Caco-2 (cell line): Measurements from ENCODE around the gene STARD3NL. TPM values are rescaled to one million over a fixed set of nuclear protein-coding genes. Genes with fewer than 3 reads are reported as not detected.

Experiments
- BruUV-seq: library from RNA; stranded (reverse); fragments of 400-500 nt; replicated peaks from 2 replicates; lab custom pipeline; 2021; lab: Mats Ljungman, UMichigan
- CTCF ChIA-PET: fragments of 300-600 bp; sonication (Branson Sonifier 250); formaldehyde crosslinking; loops from one replicate; lab custom pipeline; 2022; ENCODE audit warnings: antibody characterized with exemption; lab: Charles Lee
- POLR2A ChIA-PET: fragments of 300-600 bp; sonication (Branson Sonifier 250); formaldehyde crosslinking; loops from one replicate; lab custom pipeline; 2022; ENCODE audit warnings: antibody characterized with exemption; lab: Charles Lee
- DNase-seq, 2 experiments: peaks; one replicate each; pipeline versions ENCODE4 v3.0.0 to v3.0.0-alpha.2; 2020 to 2022
- H3K27me3 ChIP-seq: replicated peaks from 2 replicates; pipeline ENCODE4 v1.6.0; 2011; ENCODE audit warnings: low read length; ENCODE audit not compliant: control insufficient read depth, insufficient read depth
- H3K36me3 ChIP-seq: 2 replicates; pipeline ENCODE4 v1.5.1; 2011; ENCODE audit warnings: low read length; ENCODE audit not compliant: control insufficient read depth, insufficient read depth
- H3K4me1 ChIP-seq: fragments of 250-450 bp; sonication (Bioruptor Pico); 2 replicates; pipeline ENCODE4 v1.5.1; 2020; ENCODE audit warnings: mild to moderate bottlenecking
- H3K4me3 ChIP-seq: 2 replicates; pipeline ENCODE4 v1.5.1; 2011; ENCODE audit warnings: low read depth, mild to moderate bottlenecking, control low read depth, low read length
- H3K9me3 ChIP-seq: fragments of 250-450 bp; sonication (Bioruptor Pico); 2 replicates; pipeline ENCODE4 v1.5.1; 2020; ENCODE audit warnings: mild to moderate bottlenecking, moderate library complexity
- H3K27ac Mint-ChIP-seq: one replicate; pipeline ENCODE4 v1.8.0; 2022; ENCODE audit warnings: mixed read lengths; ENCODE audit not compliant: unreplicated experiment
- H3K27me3 Mint-ChIP-seq: one replicate; pipeline ENCODE4 v1.8.0; 2022; ENCODE audit warnings: mixed read lengths; ENCODE audit not compliant: insufficient read depth, unreplicated experiment
- H3K36me3 Mint-ChIP-seq: one replicate; pipeline ENCODE4 v1.8.0; 2022; ENCODE audit warnings: mild to moderate bottlenecking, mixed read lengths; ENCODE audit not compliant: insufficient read depth, unreplicated experiment
- H3K4me1 Mint-ChIP-seq: one replicate; pipeline ENCODE4 v1.8.0; 2022; ENCODE audit warnings: low read depth, mixed read lengths; ENCODE audit not compliant: unreplicated experiment
- H3K4me3 Mint-ChIP-seq: one replicate; pipeline ENCODE4 v1.8.0; 2022; ENCODE audit warnings: mild to moderate bottlenecking, moderate library complexity, mixed read lengths; ENCODE audit not compliant: unreplicated experiment
- H3K9me3 Mint-ChIP-seq: one replicate; pipeline ENCODE4 v1.8.0; 2022; ENCODE audit warnings: mixed read lengths; ENCODE audit not compliant: unreplicated experiment
- intact Hi-C: fragments of 100-400 bp; cut with micrococcal nuclease; formaldehyde crosslinking; loops from one replicate; pipeline ENCODE4 v1.10.0; 2022; ENCODE audit not compliant: unreplicated experiment
- total RNA-seq: library from RNA; stranded (reverse); gene quantifications from 2 replicates; pipeline ENCODE4 v1.2.3, GENCODE V29; 2022
- TF ChIP-seq, protein P1 (sequence below), 2 experiments: fragments of 200-600 bp in 1 of 2; IDR thresholded peaks; 1 replicate in 1 of 2; 2 replicates in 1 of 2; pipeline versions ENCODE4 v1.5.1 to v1.8.0; 2011 to 2022; ENCODE audit warnings: antibody characterized with exemption in 1 of 2, control low read depth in 1 of 2, inconsistent platforms in 1 of 2, low read depth in 1 of 2, low read length in 1 of 2, mild to moderate bottlenecking in 1 of 2, moderate library complexity in 1 of 2; ENCODE audit not compliant: insufficient read depth in 1 of 2, severe bottlenecking in 1 of 2, unreplicated experiment in 1 of 2

The STARD3NL gene
- total RNA-seq, 1 experiment from 2014 or later: 32.6 TPM

DNA sequence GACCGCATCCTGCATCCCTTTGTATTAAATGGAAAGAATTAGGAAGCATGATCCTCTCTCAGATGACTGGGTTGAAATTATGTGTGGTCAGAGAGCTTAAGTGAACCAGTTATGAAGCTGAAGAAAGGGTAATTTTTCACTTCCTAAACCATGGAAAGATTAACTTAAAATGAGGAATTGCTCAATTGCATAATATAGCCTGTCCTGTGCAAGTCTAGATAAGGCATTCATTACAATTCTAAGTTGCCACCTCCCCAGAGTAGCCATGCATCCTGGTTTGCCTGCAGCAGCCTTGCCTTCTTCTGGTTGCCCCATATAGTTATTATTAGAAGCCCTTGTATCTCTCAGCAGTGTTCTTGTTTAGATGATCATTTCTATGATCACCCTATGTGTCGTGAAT, 45.3 kb downstream of the STARD3NL start:
- no peaks in the 10 kb centered on the region for H3K9me3 Mint-ChIP-seq
- H3K9me3 ChIP-seq: no peaks in the 10 kb centered on the region
- no peak overlapping the region for H3K4me3 ChIP-seq
- peaks cover 17% of the 10 kb centered on the region for H3K36me3 Mint-ChIP-seq
- no peak for DNase-seq
- CTCF ChIA-PET: no interaction called here
- H3K36me3 ChIP-seq: no peaks in the 10 kb centered on the region; the same call in 1 of the 2 replicates
- TF ChIP-seq, protein P1, sequence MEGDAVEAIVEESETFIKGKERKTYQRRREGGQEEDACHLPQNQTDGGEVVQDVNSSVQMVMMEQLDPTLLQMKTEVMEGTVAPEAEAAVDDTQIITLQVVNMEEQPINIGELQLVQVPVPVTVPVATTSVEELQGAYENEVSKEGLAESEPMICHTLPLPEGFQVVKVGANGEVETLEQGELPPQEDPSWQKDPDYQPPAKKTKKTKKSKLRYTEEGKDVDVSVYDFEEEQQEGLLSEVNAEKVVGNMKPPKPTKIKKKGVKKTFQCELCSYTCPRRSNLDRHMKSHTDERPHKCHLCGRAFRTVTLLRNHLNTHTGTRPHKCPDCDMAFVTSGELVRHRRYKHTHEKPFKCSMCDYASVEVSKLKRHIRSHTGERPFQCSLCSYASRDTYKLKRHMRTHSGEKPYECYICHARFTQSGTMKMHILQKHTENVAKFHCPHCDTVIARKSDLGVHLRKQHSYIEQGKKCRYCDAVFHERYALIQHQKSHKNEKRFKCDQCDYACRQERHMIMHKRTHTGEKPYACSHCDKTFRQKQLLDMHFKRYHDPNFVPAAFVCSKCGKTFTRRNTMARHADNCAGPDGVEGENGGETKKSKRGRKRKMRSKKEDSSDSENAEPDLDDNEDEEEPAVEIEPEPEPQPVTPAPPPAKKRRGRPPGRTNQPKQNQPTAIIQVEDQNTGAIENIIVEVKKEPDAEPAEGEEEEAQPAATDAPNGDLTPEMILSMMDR (IDR thresholded peaks at IDR 0.05; ENCODE audit: insufficient read depth in 1 of 2, low read depth in 1 of 2, low read length in 1 of 2, severe bottlenecking in 1 of 2, unreplicated experiment in 1 of 2): no peak
- BruUV-seq: no TSS peak
- H3K4me3 Mint-ChIP-seq: no peak overlapping the region
- no peaks in the 10 kb centered on the region for H3K4me1 ChIP-seq
- no peaks in the 10 kb centered on the region for H3K27me3 Mint-ChIP-seq
- H3K27ac Mint-ChIP-seq: no peak overlapping the region
- intact Hi-C loops: loop anchor here (5.0 kb wide), 2 partner anchors 306 to 321 kb away; partner anchors contain the start of gene SFRP4
- no peaks in the 10 kb centered on the region for H3K4me1 Mint-ChIP-seq
- H3K27me3 ChIP-seq: no peaks in the 10 kb centered on the region
- POLR2A ChIA-PET: no interaction called here

DNA sequence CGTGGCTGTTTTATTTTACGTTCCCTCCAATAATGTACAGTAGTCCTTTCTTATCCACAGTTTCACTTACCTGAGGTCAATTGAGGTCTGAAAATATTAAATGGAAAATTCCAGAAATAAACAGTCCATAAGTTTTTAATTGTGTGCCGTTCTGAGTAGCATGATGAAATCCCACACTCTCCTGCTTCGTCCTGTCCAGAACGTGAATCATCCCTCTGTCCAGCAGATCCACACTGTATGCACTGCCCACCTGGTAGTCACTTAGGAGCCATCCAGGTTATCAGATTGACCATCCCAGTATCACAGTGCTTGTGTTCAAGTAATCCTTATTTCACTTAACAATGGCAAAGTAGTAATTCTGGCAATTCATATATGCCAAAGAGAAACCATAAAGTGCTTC, 46.3 kb downstream of the STARD3NL start:
- H3K4me1 Mint-ChIP-seq: no peaks in the 10 kb centered on the region
- Histone ChIP-seq H3K27me3 (no peaks in the 10 kb centered on the region), H3K4me3 (no peak overlapping the region), H3K36me3 (no peaks in the 10 kb centered on the region; the same call in 1 of the 2 replicates), H3K9me3 (no peaks in the 10 kb centered on the region), H3K4me1 (no peaks in the 10 kb centered on the region)
- H3K4me3 Mint-ChIP-seq: no peak overlapping the region
- H3K36me3 Mint-ChIP-seq: peaks cover 17% of the 10 kb centered on the region
- TF ChIP-seq, protein P1 (IDR thresholded peaks at IDR 0.05; ENCODE audit: insufficient read depth in 1 of 2, low read depth in 1 of 2, low read length in 1 of 2, severe bottlenecking in 1 of 2, unreplicated experiment in 1 of 2): no peak
- H3K27ac Mint-ChIP-seq: no peak overlapping the region
- intact Hi-C loops: loop anchor here (5.0 kb wide), 2 partner anchors 307 to 322 kb away; partner anchors contain the start of gene SFRP4
- no peaks in the 10 kb centered on the region for H3K9me3 Mint-ChIP-seq
- BruUV-seq: no TSS peak
- POLR2A ChIA-PET: no interaction called here
- H3K27me3 Mint-ChIP-seq: no peaks in the 10 kb centered on the region
- CTCF ChIA-PET: no interaction called here
- no peak for DNase-seq

DNA sequence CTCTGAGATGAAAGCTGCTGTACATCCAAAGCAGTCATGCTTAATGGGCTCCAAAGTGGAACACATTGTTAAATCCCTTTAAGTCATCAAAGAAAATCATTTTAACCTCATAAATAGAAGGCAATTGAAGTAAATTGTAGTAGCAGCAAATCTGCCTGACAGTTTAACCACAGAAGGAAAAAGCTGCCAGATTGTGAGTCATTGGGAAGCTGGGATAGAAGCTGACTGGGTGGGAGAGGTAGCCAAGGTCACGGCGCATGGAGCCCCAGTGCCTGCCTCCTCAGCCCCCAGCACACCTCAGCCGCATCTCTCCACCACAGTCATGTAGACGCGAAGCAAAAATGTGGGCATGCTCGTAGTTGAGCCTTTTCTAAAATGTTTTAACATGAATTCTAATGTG, 51.3 kb downstream of the STARD3NL start:
- H3K4me3 ChIP-seq: no peak overlapping the region
- H3K4me1 ChIP-seq: no peaks in the 10 kb centered on the region
- no TSS peak for BruUV-seq
- no peaks in the 10 kb centered on the region for H3K27me3 ChIP-seq
- ChIA-PET POLR2A (no interaction called here), CTCF (no interaction called here)
- Mint-ChIP-seq H3K36me3 (peaks cover 15% of the 10 kb centered on the region), H3K27me3 (no peaks in the 10 kb centered on the region), H3K4me1 (no peaks in the 10 kb centered on the region), H3K27ac (no peak overlapping the region), H3K4me3 (no peak overlapping the region), H3K9me3 (no peaks in the 10 kb centered on the region)
- no peak for DNase-seq
- TF ChIP-seq, protein P1 (IDR thresholded peaks at IDR 0.05; ENCODE audit: insufficient read depth in 1 of 2, low read depth in 1 of 2, low read length in 1 of 2, severe bottlenecking in 1 of 2, unreplicated experiment in 1 of 2): no peak
- no peaks in the 10 kb centered on the region for H3K9me3 ChIP-seq
- no peaks in the 10 kb centered on the region for H3K36me3 ChIP-seq
- intact Hi-C loops: no loop called here
